H1 (cell line): ENCODE results near the gene NR5A1. TPM values are rescaled to one million over a fixed set of nuclear protein-coding genes. Genes with fewer than 3 reads are reported as not detected.

Source experiments
- CHD2 ChIP-seq: IDR thresholded peaks from 2 replicates; pipeline ENCODE4 v1.6.1; 2012; ENCODE audit warnings: low read length, improper control_type of control experiment
- EGR1 ChIP-seq: IDR thresholded peaks from 2 replicates; pipeline ENCODE4 v1.6.1; 2011; ENCODE audit warnings: low read depth, low read length, borderline replicate concordance
- MAFK ChIP-seq: IDR thresholded peaks from 2 replicates; pipeline ENCODE4 v1.6.1; 2012; ENCODE audit warnings: low read depth, mild to moderate bottlenecking, improper control_type of control experiment, low read length
- MAX ChIP-seq: IDR thresholded peaks from 2 replicates; pipeline ENCODE4 v1.6.1; 2012; ENCODE audit warnings: inconsistent platforms
- NRF1 ChIP-seq: IDR thresholded peaks from 2 replicates; pipeline ENCODE4 v1.6.1; 2011; ENCODE audit warnings: mild to moderate bottlenecking, low read depth, low read length, improper control_type of control experiment
- PHF8 ChIP-seq: fragments of 200-600 bp; sonication (generic); conservative IDR thresholded peaks from 2 replicates; pipeline ENCODE4 v1.7.1; 2012; ENCODE audit warnings: low read depth, mild to moderate bottlenecking, inconsistent platforms, low read length, moderate library complexity
- POLR2AphosphoS5 ChIP-seq: IDR thresholded peaks from 2 replicates; pipeline ENCODE4 v1.6.1; 2011; ENCODE audit warnings: low read depth, low read length
- RAD21 ChIP-seq, 2 experiments: IDR thresholded peaks in 1 of 2; conservative IDR thresholded peaks in 1 of 2; 2 replicates each; pipeline ENCODE4 v1.6.1; 2011; ENCODE audit warnings: low read depth in 2 of 2, low read length in 2 of 2, improper control_type of control experiment in 1 of 2, inconsistent platforms in 1 of 2, mild to moderate bottlenecking in 1 of 2, moderate library complexity in 1 of 2
- TEAD4 ChIP-seq: IDR thresholded peaks from 2 replicates; pipeline ENCODE4 v1.6.1; 2012; ENCODE audit warnings: low read depth, low read length, inconsistent platforms, mixed read lengths
- polyA plus RNA-seq, 7 experiments: library from polyadenylated mRNA; depleted of rRNA in 3 of 7; stranded (reverse) in 5 of 7; unstranded in 2 of 7; fragments of >200 nt in 5 of 7; fragments of 200-250 nt in 2 of 7; gene quantifications; 1 replicate in 5 of 7; 2 replicates in 1 of 7; 4 replicates in 1 of 7; pipeline versions ENCODE4 v1.2.1 to v1.2.3, GENCODE V29; 2011 to 2013; ENCODE audit warnings: missing spikeins in 2 of 7, mixed read lengths in 2 of 7
- total RNA-seq: library from RNA; stranded (reverse); fragmentation: NEBNext Ultra II Directional; extraction: Animal tissue kit (Norgen Biotek cat#: 25700); gene quantifications from 2 replicates; pipeline ENCODE4 v1.2.1, GENCODE V29; 2021
- TF ChIP-seq, protein P1 (sequence below): fragments of 300-600 bp; sonication (generic); IDR thresholded peaks from 2 replicates; pipeline ENCODE4 v1.7.1; 2012; ENCODE audit warnings: low read length, moderate library complexity, mild to moderate bottlenecking, inconsistent platforms; ENCODE audit not compliant: insufficient replicate concordance
- TF ChIP-seq, protein P2 (sequence below): IDR thresholded peaks from 2 replicates; pipeline ENCODE4 v1.6.1; 2011; ENCODE audit warnings: low read depth, mild to moderate bottlenecking, low read length; ENCODE audit not compliant: insufficient read depth

Gene NR5A1
- total and polyA plus RNA-seq, 2 of the 8 experiments (the other 6 are each of a cell fraction or from before 2014, with no cell fraction given) = 0.29 to 0.58 TPM

- TF ChIP-seq, protein P1, sequence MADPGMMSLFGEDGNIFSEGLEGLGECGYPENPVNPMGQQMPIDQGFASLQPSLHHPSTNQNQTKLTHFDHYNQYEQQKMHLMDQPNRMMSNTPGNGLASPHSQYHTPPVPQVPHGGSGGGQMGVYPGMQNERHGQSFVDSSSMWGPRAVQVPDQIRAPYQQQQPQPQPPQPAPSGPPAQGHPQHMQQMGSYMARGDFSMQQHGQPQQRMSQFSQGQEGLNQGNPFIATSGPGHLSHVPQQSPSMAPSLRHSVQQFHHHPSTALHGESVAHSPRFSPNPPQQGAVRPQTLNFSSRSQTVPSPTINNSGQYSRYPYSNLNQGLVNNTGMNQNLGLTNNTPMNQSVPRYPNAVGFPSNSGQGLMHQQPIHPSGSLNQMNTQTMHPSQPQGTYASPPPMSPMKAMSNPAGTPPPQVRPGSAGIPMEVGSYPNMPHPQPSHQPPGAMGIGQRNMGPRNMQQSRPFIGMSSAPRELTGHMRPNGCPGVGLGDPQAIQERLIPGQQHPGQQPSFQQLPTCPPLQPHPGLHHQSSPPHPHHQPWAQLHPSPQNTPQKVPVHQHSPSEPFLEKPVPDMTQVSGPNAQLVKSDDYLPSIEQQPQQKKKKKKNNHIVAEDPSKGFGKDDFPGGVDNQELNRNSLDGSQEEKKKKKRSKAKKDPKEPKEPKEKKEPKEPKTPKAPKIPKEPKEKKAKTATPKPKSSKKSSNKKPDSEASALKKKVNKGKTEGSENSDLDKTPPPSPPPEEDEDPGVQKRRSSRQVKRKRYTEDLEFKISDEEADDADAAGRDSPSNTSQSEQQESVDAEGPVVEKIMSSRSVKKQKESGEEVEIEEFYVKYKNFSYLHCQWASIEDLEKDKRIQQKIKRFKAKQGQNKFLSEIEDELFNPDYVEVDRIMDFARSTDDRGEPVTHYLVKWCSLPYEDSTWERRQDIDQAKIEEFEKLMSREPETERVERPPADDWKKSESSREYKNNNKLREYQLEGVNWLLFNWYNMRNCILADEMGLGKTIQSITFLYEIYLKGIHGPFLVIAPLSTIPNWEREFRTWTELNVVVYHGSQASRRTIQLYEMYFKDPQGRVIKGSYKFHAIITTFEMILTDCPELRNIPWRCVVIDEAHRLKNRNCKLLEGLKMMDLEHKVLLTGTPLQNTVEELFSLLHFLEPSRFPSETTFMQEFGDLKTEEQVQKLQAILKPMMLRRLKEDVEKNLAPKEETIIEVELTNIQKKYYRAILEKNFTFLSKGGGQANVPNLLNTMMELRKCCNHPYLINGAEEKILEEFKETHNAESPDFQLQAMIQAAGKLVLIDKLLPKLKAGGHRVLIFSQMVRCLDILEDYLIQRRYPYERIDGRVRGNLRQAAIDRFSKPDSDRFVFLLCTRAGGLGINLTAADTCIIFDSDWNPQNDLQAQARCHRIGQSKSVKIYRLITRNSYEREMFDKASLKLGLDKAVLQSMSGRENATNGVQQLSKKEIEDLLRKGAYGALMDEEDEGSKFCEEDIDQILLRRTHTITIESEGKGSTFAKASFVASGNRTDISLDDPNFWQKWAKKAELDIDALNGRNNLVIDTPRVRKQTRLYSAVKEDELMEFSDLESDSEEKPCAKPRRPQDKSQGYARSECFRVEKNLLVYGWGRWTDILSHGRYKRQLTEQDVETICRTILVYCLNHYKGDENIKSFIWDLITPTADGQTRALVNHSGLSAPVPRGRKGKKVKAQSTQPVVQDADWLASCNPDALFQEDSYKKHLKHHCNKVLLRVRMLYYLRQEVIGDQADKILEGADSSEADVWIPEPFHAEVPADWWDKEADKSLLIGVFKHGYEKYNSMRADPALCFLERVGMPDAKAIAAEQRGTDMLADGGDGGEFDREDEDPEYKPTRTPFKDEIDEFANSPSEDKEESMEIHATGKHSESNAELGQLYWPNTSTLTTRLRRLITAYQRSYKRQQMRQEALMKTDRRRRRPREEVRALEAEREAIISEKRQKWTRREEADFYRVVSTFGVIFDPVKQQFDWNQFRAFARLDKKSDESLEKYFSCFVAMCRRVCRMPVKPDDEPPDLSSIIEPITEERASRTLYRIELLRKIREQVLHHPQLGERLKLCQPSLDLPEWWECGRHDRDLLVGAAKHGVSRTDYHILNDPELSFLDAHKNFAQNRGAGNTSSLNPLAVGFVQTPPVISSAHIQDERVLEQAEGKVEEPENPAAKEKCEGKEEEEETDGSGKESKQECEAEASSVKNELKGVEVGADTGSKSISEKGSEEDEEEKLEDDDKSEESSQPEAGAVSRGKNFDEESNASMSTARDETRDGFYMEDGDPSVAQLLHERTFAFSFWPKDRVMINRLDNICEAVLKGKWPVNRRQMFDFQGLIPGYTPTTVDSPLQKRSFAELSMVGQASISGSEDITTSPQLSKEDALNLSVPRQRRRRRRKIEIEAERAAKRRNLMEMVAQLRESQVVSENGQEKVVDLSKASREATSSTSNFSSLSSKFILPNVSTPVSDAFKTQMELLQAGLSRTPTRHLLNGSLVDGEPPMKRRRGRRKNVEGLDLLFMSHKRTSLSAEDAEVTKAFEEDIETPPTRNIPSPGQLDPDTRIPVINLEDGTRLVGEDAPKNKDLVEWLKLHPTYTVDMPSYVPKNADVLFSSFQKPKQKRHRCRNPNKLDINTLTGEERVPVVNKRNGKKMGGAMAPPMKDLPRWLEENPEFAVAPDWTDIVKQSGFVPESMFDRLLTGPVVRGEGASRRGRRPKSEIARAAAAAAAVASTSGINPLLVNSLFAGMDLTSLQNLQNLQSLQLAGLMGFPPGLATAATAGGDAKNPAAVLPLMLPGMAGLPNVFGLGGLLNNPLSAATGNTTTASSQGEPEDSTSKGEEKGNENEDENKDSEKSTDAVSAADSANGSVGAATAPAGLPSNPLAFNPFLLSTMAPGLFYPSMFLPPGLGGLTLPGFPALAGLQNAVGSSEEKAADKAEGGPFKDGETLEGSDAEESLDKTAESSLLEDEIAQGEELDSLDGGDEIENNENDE = no peak
- TF ChIP-seq MAX (no peak), POLR2AphosphoS5 (no peak), RAD21 (IDR thresholded peaks at IDR 0.05 in 1 of 2, conservative IDR thresholded peaks at IDR 0.05 in 1 of 2; ENCODE audit: low read depth in 2 of 2, low read length in 2 of 2) (no peak), NRF1 (no peak), TEAD4 (no peak), MAFK (no peak), PHF8 (no peak), EGR1 (no peak), CHD2 (no peak)
- TF ChIP-seq, protein P2, sequence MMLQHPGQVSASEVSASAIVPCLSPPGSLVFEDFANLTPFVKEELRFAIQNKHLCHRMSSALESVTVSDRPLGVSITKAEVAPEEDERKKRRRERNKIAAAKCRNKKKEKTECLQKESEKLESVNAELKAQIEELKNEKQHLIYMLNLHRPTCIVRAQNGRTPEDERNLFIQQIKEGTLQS = no peak
These were observed 35.4 kb downstream of the NR5A1 start (continued) for GRCh38 chr9:124471761-124472160.
